ENCODE data around the gene SGPL1.

SGPL1 gene

DNA sequence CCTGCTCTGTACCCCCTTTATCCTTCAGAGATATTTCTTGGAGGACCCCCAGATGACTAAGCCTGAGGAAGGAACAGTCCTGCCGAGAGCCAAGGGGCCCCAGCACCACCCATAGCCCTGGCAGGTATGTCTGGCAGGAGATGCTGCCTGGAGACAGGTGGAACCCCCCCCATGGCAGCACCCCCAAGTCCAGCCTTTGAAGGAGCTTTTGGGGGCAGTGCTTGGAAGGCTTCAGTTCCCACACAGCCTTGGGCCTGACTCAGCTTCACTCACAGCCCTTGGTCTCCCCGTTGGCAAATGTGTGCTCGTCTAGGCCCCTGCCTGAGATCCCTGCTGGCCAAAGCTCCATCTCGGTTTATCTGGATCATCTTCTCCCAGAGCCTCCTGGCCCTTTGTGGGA is 95.6 kb downstream of the SGPL1 start:
- H4K20me1 ChIP-seq (ENCODE audit: insufficient read depth), result no peaks in the 10 kb centered on the region
- H3K36me3 ChIP-seq (ENCODE audit: insufficient read depth), result no peaks in the 10 kb centered on the region
- H3K79me2 ChIP-seq (ENCODE audit: insufficient read depth, low read depth), result no peaks in the 10 kb centered on the region
- no peak overlapping the region for H3K27ac ChIP-seq
- no peaks in the 10 kb centered on the region for H3K4me1 ChIP-seq (ENCODE audit: low read depth, poor library complexity, severe bottlenecking)
- no peak overlapping the region for H2AFZ ChIP-seq (ENCODE audit: low read depth)
- no peak overlapping the region for H3K9ac ChIP-seq
- no peak for TF ChIP-seq CTCF (conservative IDR thresholded peaks at IDR 0.05; ENCODE audit: low read depth, low read length)
- no peak overlapping the region for H3K4me3 ChIP-seq (IDR thresholded peaks at IDR 0.05; ENCODE audit: insufficient read depth, low read depth, low read length)
- H3K4me2 ChIP-seq, result no peak overlapping the region
- peaks cover 50% of the 10 kb centered on the region for H3K27me3 ChIP-seq (ENCODE audit: insufficient read depth, low read depth)

DNA sequence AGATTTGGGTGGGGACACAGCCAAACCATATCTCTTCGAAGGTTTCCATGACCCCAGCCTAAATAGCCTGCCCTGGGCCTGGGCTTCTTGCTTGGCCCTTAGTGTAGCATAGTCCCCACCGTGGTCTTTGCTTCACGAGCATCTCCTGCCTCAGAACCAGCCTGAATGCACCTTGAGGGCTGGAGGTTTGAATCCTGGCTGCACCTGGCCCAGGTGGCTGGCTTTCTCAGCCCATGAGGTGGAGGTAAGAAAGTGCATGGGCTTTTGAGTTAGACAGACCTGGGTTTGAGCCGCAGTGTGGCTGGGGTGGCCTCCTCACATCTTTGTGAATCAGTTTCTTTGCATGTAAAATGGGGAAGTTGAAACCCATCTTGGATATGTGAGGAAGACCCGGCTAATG is 96.8 kb downstream of the SGPL1 start:
- H3K36me3 ChIP-seq (ENCODE audit: insufficient read depth), result no peaks in the 10 kb centered on the region
- TF ChIP-seq CTCF (conservative IDR thresholded peaks at IDR 0.05; ENCODE audit: low read depth, low read length), result no peak
- no peaks in the 10 kb centered on the region for H3K79me2 ChIP-seq (ENCODE audit: insufficient read depth, low read depth)
- no peak overlapping the region for H3K4me2 ChIP-seq
- H3K4me1 ChIP-seq (ENCODE audit: low read depth, poor library complexity, severe bottlenecking), result no peaks in the 10 kb centered on the region
- H3K9ac ChIP-seq, result no peak overlapping the region
- H3K27ac ChIP-seq, result no peak overlapping the region
- H2AFZ ChIP-seq (ENCODE audit: low read depth), result no peak overlapping the region
- no peak overlapping the region for H3K4me3 ChIP-seq (IDR thresholded peaks at IDR 0.05; ENCODE audit: insufficient read depth, low read depth, low read length)
- no peaks in the 10 kb centered on the region for H4K20me1 ChIP-seq (ENCODE audit: insufficient read depth)
- H3K27me3 ChIP-seq (ENCODE audit: insufficient read depth, low read depth), result peaks cover 51% of the 10 kb centered on the region

DNA sequence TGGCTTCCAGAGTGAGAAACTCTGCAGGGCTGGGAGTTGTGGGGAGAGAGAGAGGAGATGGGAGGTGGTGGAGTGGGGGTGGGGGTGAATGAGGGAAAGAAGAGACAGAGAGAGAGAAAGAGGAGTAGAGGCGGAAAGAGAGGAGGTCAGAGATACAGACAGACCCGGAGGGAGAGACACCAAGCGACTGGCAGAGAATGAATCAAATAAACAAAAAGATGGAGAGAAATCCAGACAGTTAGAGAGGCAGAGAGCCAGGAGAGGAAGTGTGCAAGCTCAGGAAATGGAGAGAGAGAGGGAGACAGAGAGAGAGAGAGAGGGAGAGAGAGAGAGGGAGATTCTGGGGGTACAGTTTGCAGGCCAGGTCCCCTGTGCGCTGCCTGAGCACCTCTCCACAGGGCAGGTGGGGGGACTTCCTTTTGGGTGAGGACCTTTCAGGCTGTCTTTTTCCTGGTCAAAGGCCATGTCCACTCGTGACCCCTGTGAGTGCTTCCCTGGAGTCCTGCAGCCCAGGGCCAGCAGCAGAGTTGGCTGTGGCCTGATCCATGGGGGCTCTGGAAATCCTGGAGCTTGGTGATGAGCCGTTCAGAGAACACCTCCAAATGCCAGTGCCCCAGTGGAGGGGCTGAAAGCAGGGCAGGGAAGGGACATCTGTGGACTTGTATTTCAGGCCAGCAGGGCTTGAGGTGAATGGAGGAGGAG is 97.6 kb downstream of the SGPL1 start:
- Histone ChIP-seq H3K36me3 (ENCODE audit: insufficient read depth) (no peaks in the 10 kb centered on the region), H3K9ac (no peak overlapping the region), H3K4me3 (IDR thresholded peaks at IDR 0.05; ENCODE audit: insufficient read depth, low read depth, low read length) (no peak overlapping the region), H3K27ac (no peak overlapping the region), H3K27me3 (ENCODE audit: insufficient read depth, low read depth) (peaks cover 52% of the 10 kb centered on the region), H3K4me1 (ENCODE audit: low read depth, poor library complexity, severe bottlenecking) (no peaks in the 10 kb centered on the region), H4K20me1 (ENCODE audit: insufficient read depth) (no peaks in the 10 kb centered on the region), H3K4me2 (no peak overlapping the region), H3K79me2 (ENCODE audit: insufficient read depth, low read depth) (no peaks in the 10 kb centered on the region), H2AFZ (ENCODE audit: low read depth) (no peak overlapping the region)
- TF ChIP-seq CTCF (conservative IDR thresholded peaks at IDR 0.05; ENCODE audit: low read depth, low read length), result no peak

- Histone ChIP-seq H2AFZ (ENCODE audit: low read depth) (no peak overlapping the region), H3K27ac (no peak overlapping the region), H4K20me1 (ENCODE audit: insufficient read depth) (no peaks in the 10 kb centered on the region), H3K4me3 (IDR thresholded peaks at IDR 0.05; ENCODE audit: insufficient read depth, low read depth, low read length) (no peak overlapping the region), H3K4me2 (no peak overlapping the region), H3K9ac (no peak overlapping the region), H3K79me2 (ENCODE audit: insufficient read depth, low read depth) (no peaks in the 10 kb centered on the region), H3K36me3 (ENCODE audit: insufficient read depth) (no peaks in the 10 kb centered on the region), H3K27me3 (ENCODE audit: insufficient read depth, low read depth) (peaks cover 54% of the 10 kb centered on the region), H3K4me1 (ENCODE audit: low read depth, poor library complexity, severe bottlenecking) (no peaks in the 10 kb centered on the region)
- TF ChIP-seq CTCF (conservative IDR thresholded peaks at IDR 0.05; ENCODE audit: low read depth, low read length), result no peak
These were observed 98.1 kb downstream of the SGPL1 start for GRCh38 chr10:70913893-70914240.
